K562 (cell line): ENCODE measurements around the gene YES1. TPM values are rescaled to one million over a fixed set of nuclear protein-coding genes. Genes with fewer than 3 reads are reported as not detected.

Experiments used
- DMBX1 ChIP-seq: fragments of 250-450 bp; sonication (Bioruptor Pico); IDR thresholded peaks from 2 replicates; pipeline ENCODE4 v1.8.0; 2022; ENCODE audit warnings: inconsistent platforms, mild to moderate bottlenecking, moderate library complexity, borderline replicate concordance
- ETV1 ChIP-seq: fragments of 450-650 bp; conservative IDR thresholded peaks from 2 replicates; pipeline ENCODE4 v1.6.1; 2016; ENCODE audit warnings: missing genetic modification characterization, control low read depth, low read depth, missing compliant biosample characterization
- FOXP1 ChIP-seq: sonication (generic); formaldehyde crosslinking; IDR thresholded peaks from 2 replicates; pipeline ENCODE4 v1.8.0; 2022; ENCODE audit warnings: mild to moderate bottlenecking, missing genetic modification reagents
- GABPA ChIP-seq: fragments of 200-800 bp; sonication (Bioruptor generic); conservative IDR thresholded peaks from 2 replicates; pipeline ENCODE4 v1.6.1; 2016; ENCODE audit warnings: low read depth, missing genetic modification characterization, missing compliant biosample characterization
- HMGXB4 ChIP-seq: sonication (generic); formaldehyde crosslinking; IDR thresholded peaks from 2 replicates; pipeline ENCODE4 v1.8.1; 2023; ENCODE audit warnings: mild to moderate bottlenecking, missing genetic modification reagents
- MYNN ChIP-seq, 2 experiments: sonication (generic); formaldehyde crosslinking in 1 of 2; IDR thresholded peaks; 2 replicates each; pipeline versions ENCODE4 v1.5.0 to v1.6.1; 2016 to 2020; ENCODE audit warnings: antibody characterized with exemption in 1 of 2, missing genetic modification reagents in 1 of 2
- PTRF ChIP-seq: fragments of 450-650 bp; IDR thresholded peaks from 2 replicates; pipeline ENCODE4 v1.6.1; 2016; ENCODE audit warnings: mild to moderate bottlenecking, missing genetic modification characterization, missing compliant biosample characterization
- SP1 ChIP-seq: sonication (generic); formaldehyde crosslinking; IDR thresholded peaks from 2 replicates; pipeline ENCODE4 v1.8.1; 2022; ENCODE audit warnings: mild to moderate bottlenecking, missing genetic modification reagents
- UBTF ChIP-seq, 2 experiments: IDR thresholded peaks; 2 replicates each; pipeline ENCODE4 v1.6.1; 2012; ENCODE audit warnings: improper control_type of control experiment in 2 of 2, low read depth in 2 of 2, low read length in 2 of 2, borderline replicate concordance in 1 of 2
- ZNF143 ChIP-seq: sonication (generic); formaldehyde crosslinking; IDR thresholded peaks from 2 replicates; pipeline ENCODE4 v1.9.0; 2022; ENCODE audit warnings: mild to moderate bottlenecking, missing genetic modification reagents
- ZNF146 ChIP-seq: IDR thresholded peaks from one replicate; pipeline ENCODE4 v1.6.1; 2018; ENCODE audit warnings: missing compliant biosample characterization; ENCODE audit not compliant: unreplicated experiment
- ZNF445 ChIP-seq: fragments of 250-450 bp; sonication (Bioruptor Pico); IDR thresholded peaks from 2 replicates; pipeline ENCODE4 v1.4.0; 2020; ENCODE audit warnings: low read depth, mild to moderate bottlenecking, moderate library complexity
- ZNF655 ChIP-seq: fragments of 250-450 bp; sonication (Bioruptor Pico); IDR thresholded peaks from 2 replicates; pipeline ENCODE4 v1.5.0; 2021
- polyA plus RNA-seq, 8 experiments: library from polyadenylated mRNA; depleted of rRNA in 4 of 8; stranded (reverse) in 5 of 8; unstranded in 3 of 8; fragments of >200 nt; fragmentation: Nextera tagmentation in 2 of 8; fragmentation: Illumina TruSeq in 1 of 8; extraction: Ambion mirVana in 2 of 8; extraction: Trizol in 1 of 8; gene quantifications; 2 replicates each; pipeline versions ENCODE4 v1.2.1 to v1.2.3, GENCODE V29; 2011 to 2014; ENCODE audit warnings: inconsistent platforms in 1 of 8, missing spikeins in 1 of 8
- total RNA-seq, 7 experiments: library from RNA; depleted of rRNA in 6 of 7; stranded (reverse); fragments of >200 nt in 6 of 7; fragmentation: Illumina TruSeq in 2 of 7; extraction: Trizol in 2 of 7; gene quantifications; 2 replicates each; pipeline versions ENCODE4 v1.2.1 to v1.2.3, GENCODE V29; 2011 to 2021; ENCODE audit warnings: low replicate concordance in 1 of 7
- TF ChIP-seq, protein P1 (sequence below): sonication (generic); formaldehyde crosslinking; IDR thresholded peaks from 2 replicates; pipeline ENCODE4 v1.8.1; 2023; ENCODE audit warnings: mild to moderate bottlenecking, missing genetic modification reagents
- TF ChIP-seq, protein P2 (sequence below): fragments of 450-650 bp; formaldehyde crosslinking; IDR thresholded peaks from 2 replicates; pipeline ENCODE4 v1.4.0; 2020; ENCODE audit warnings: mild to moderate bottlenecking, mixed read lengths

Gene YES1
- total and polyA plus RNA-seq, 9 of the 15 experiments (the other 6 are each of a cell fraction or from before 2014, with no cell fraction given) = 37.2 to 115 (median 77.7) TPM

DNA sequence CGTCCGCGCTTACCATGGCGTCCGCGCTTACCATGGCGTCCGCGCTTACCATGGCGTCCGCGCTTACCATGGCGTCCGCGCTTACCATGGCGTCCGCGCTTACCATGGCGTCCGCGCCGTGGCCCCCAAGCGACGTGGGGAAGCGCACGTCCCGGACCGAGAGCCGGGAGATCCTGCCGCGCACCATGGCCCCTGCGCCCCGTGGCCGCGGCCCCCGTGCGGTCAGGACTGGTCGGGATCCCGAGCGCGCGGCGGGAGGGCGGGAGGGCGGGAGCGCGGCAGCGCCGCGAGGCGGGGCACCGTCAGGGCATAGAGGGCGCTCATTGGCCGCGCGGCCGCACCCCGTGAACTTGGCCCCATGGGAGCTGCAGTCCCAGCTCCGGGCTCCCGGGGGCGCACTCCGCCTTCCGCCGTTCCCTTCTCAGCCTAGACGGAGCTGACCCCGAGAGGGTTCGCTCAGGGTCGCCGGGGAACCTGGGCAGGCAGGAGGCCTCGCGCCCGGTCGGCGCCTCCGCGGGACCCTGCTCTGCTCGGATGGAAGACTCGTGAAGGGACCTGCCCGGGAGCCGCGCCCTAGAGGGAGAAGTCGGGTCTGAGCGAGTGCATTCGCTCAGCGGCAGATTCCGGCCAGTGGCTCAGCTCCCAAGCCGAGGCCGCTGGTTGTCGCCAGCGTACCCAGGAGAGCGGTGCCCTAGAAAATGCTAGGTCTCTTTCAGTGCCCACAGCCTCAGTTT, 99.5 kb downstream of the YES1 start, which contains the start of gene ENOSF1 (continued):
- TF ChIP-seq, protein P1, sequence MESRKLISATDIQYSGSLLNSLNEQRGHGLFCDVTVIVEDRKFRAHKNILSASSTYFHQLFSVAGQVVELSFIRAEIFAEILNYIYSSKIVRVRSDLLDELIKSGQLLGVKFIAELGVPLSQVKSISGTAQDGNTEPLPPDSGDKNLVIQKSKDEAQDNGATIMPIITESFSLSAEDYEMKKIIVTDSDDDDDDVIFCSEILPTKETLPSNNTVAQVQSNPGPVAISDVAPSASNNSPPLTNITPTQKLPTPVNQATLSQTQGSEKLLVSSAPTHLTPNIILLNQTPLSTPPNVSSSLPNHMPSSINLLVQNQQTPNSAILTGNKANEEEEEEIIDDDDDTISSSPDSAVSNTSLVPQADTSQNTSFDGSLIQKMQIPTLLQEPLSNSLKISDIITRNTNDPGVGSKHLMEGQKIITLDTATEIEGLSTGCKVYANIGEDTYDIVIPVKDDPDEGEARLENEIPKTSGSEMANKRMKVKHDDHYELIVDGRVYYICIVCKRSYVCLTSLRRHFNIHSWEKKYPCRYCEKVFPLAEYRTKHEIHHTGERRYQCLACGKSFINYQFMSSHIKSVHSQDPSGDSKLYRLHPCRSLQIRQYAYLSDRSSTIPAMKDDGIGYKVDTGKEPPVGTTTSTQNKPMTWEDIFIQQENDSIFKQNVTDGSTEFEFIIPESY (CRISPR knock-in tag) = peak; percentile 98
- TF ChIP-seq ZNF445 (CRISPR knock-in tag) = peak; percentile 63; the same call in 1 of the 2 replicates
- TF ChIP-seq SP1 = no peak
- peak; percentile 69 for TF ChIP-seq ETV1 (tag)
- TF ChIP-seq GABPA (tag) = peak; percentile 50; the same call in 1 of the 2 replicates
- TF ChIP-seq, protein P2, sequence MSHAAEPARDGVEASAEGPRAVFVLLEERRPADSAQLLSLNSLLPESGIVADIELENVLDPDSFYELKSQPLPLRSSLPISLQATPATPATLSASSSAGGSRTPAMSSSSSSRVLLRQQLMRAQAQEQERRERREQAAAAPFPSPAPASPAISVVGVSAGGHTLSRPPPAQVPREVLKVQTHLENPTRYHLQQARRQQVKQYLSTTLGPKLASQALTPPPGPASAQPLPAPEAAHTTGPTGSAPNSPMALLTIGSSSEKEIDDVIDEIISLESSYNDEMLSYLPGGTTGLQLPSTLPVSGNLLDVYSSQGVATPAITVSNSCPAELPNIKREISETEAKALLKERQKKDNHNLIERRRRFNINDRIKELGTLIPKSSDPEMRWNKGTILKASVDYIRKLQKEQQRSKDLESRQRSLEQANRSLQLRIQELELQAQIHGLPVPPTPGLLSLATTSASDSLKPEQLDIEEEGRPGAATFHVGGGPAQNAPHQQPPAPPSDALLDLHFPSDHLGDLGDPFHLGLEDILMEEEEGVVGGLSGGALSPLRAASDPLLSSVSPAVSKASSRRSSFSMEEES (CRISPR knock-in tag) = no peak
- no peak for TF ChIP-seq ZNF655
- no peak for TF ChIP-seq ZNF146 (CRISPR knock-in tag)
- peak; percentile 72; the same call in 1 of the 2 replicates for TF ChIP-seq HMGXB4 (CRISPR knock-in tag)
- TF ChIP-seq UBTF (IDR thresholded peaks at IDR 0.05; ENCODE audit: borderline replicate concordance in 1 of 2, low read depth in 2 of 2, low read length in 2 of 2) = 0 out of 4 replicates have a peak, but pooled peaks of 1 of the 2 experiments have one; percentile 56
- no peak for TF ChIP-seq PTRF
- peak; percentile 98; the same call in 1 of the 2 replicates for TF ChIP-seq FOXP1
- no peak for TF ChIP-seq DMBX1 (CRISPR knock-in tag)
- TF ChIP-seq MYNN (IDR thresholded peaks at IDR 0.05) = no peak
- TF ChIP-seq MYNN (CRISPR knock-in tag; IDR thresholded peaks at IDR 0.05) = no peak
- TF ChIP-seq ZNF143 (CRISPR knock-in tag) = 0 out of 2 replicates have a peak, but pooled peaks have one; percentile 21
